Ecto neural progenitor cell (in vitro differentiated cells): ENCODE data around the gene SERF1A.
"Not testable (repeated sequence)": the region's sequence is repeated elsewhere in the genome, so short reads cannot be mapped to it uniquely, and the experiment has no call there.

Experiments used
- DNase-seq: peaks from one replicate; pipeline ENCODE4 v3.0.0-alpha.2; 2018; ENCODE audit warnings: low spot score

The SERF1A gene

DNA sequence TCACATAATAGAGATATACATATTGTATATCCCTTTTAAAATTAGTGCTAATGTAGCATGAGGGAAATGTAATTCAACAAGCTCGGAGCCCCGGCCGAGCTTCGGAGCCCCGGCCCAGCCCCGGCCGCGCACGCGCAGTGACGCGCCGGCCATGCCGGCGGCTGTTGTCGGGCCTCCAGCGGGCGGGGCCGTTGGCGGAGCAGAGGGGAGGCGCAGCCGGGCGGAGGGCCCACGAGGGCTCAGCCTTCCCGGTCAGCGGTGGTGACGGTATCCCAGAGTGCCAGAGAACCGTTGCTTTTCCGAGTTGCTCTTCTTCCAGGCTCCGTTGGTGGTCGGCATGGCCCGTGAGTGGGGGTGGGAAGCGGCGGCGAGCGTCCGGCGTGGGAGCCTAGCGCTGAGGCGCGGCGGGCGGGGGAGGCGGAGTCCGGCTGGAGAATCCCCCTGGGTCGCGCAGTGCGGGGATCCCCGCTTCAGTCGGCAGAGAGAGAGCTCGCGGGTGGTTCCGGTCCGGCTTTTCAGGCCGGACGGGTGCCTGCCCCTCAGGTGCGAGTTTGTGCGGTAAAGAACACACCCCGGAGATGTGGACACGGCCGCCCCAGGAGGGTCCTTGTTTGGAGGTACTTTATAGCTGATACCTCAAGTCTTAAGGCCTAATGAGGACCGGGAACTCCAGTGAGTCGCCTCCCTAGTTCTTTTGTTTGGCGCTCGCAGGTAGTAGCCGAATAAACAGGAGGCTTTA lies at the start of gene SERF1A:
Gene SERF1A (plus strand): TSS at position 137 of the 739 bp plus-strand sequence. CDS start 201 bp downstream, at position 338.
- not testable (repeated sequence) for DNase-seq

GRCh38 chr5:70866778-70867177 lies 33.7 kb upstream of the SERF1A start:
- DNase-seq: not testable (repeated sequence)

- not testable (repeated sequence) for DNase-seq
Measured at GRCh38 chr5:70870626-70871025, 29.8 kb upstream of the SERF1A start.

GRCh38 chr5:70896076-70896475 lies 4.4 kb upstream of the SERF1A start:
- DNase-seq: not testable (repeated sequence)

- DNase-seq: not testable (repeated sequence)
Measured at GRCh38 chr5:70901272-70901571, 753 bp downstream of the SERF1A start.

DNA sequence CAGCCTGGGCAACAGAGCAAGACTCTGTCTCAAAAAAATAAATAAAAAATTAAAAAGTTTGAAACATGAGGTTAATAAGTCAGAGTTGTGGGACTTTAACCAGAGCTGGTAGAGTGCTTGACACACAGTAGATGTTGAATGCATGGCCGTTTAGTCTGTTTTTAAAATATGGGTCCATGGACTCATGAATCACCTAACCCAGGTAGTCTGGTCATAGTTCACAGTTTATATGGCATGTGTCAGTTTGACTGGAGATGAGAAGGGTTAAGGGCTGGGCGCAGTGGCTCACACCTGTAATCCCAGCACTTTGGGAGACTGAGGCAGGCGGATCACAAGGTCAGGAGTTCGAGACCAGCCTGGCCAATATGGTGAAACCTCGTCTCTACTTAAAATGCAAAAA lies 6.2 kb downstream of the SERF1A start:
- not testable (repeated sequence) for DNase-seq

GRCh38 chr5:70916829-70917228 lies 16.4 kb downstream of the SERF1A start:
- DNase-seq: not testable (repeated sequence)

DNA sequence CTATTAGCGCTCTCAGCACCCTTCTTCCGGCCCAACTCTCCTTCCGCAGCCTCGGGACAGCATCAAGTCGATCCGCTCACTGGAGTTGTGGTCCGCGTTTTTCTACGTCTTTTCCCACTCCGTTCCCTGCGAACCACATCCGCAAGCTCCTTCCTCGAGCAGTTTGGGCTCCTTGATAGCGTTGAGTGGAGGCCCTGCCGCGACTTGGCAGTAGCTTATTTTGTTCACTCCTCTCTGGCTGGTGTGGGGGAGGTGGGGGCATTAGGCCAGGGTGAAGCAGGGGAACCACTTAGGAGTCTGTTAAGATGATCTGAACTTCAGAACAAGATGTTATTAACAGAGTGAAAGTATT lies 24.7 kb downstream of the SERF1A start:
- DNase-seq: not testable (repeated sequence)

GRCh38 chr5:70931709-70932368 lies 31.4 kb downstream of the SERF1A start:
- not testable (repeated sequence) for DNase-seq

- DNase-seq: not testable (repeated sequence)
Measured at GRCh38 chr5:70932560-70932959, 32.1 kb downstream of the SERF1A start.

DNA sequence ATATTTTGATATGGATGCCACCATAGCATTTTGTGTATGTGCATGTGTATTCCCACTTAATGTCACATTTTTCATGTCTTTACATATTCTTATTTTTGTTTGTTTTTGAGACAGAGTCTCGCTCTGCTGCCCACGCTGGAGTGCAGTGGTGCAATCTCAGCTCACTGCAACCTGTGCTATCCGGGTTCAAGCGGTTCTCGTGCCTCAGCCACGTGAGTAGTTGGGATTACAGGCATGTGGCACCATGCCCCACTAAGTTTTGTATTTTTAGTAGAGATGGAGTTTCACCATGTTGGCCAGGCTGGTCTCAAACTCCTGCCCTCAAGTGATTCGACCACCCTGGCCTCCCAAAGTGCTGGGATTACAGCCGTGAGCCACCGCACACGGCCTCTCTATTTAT lies 52.6 kb downstream of the SERF1A start:
- not testable (repeated sequence) for DNase-seq
